CD4-positive, alpha-beta T cell treated with Interferon alpha-2 for 1 hour (primary cell): ENCODE measurements around the gene UBALD1.

Experiments
- DNase-seq, 2 donors: peaks; one replicate each; pipeline ENCODE4 v3.0.0-alpha.2; 2020 to 2022

UBALD1 gene

DNA sequence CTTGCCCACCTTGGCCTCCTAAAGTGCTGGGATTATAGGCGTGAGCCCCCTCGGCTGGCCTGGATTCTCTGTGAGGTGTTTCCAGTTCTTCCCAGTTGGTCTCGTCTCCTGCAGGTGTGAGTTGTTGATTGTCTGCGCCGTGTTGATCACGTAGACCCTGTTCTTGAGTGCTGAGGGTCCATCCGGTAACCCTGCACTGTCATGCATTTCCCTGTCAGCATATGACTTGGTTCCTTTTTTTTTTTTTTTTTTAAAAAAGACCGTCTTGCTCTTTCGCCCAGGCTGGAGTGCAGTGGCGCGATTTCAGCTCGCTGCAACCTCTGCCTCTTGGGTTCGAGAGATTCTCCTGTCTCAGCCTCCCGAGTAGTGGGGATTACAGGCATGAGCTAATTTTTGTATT lies 27.2 kb upstream of the UBALD1 start:
- no peak for DNase-seq

DNA sequence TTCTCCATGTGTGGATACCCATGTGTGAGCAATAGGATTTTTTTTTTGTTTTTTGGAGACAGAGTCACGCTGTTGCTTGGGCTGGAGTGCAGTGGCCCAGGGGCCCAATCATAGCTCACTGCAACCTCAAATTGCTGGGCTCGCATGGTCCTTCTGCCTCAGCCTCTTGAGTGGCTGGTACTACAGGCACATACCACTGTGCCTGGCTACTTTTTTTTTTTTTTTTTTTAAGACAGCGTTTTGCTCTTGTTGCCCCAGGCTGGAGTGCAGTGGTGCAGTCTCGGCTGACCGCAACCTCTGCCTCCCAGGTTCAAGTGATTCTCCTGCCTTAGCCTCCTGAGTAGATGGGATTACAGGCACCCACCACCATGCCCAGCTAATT lies 26.6 kb upstream of the UBALD1 start:
- no peak for DNase-seq

DNA sequence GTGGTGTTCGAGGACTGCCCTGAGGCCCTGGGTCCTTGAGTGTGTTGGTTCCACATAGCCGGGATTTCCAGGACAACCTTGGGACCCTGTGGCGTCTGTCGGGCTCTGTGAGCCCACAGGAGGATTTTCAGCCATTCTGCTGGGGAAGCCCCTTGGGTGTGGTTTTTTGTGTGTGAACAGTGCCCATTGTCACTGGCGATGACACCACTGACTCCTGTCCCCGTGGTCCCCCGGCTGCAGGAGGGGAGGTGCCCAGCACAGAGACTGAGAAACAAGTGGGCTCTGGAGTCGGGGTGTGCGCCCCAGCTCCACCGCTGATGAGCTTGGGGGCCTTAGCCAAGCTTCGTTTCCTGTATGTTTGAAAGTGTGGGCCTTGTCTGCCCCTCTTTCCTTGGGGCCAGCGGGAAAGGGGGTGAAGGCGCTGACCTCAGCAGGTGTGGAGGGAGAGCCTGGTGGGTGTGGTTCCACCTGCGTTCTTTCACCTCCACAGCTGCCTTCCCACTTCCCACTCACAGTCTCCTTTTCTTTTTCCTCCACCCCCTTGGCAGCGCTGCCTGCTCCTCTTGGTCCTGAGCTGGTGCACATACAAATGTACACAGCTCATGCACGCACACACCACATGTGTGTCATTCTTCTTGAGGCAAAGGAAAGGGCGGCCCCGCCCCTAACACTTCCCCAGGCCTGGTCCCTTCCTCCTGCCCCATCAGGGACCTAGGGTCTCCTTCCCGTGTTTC lies 26.1 kb upstream of the UBALD1 start:
- no peak for DNase-seq

DNA sequence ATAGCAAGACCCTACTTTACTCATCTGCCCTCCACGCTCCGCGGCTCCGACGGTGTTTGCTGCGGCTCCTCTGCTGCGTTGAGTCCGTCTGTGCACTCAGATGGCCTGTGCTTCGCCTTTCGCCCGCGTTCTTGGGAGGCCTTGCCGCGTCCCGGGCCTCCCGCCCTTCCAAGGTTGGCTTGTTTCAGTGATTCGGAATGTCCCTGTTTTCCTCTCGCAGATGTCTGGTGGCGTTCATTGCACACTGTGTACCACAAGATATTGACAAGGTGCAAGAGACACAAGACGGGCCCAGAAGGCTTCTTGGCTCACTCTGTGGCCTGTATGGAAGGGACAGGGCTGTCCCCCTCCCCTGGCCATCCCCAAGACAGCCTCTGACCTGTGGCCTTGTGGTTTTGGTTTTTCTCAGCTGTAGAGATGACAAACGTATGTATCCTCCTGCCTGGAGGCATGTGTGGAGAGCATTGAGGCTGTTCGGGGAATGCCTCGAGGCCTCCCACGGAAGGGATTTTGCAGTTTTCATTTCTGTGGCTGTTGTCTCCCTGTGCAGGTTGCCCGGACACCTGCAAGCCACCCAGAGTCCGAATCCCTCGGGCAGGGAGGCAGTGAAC lies 25.3 kb upstream of the UBALD1 start:
- DNase-seq = no peak

DNA sequence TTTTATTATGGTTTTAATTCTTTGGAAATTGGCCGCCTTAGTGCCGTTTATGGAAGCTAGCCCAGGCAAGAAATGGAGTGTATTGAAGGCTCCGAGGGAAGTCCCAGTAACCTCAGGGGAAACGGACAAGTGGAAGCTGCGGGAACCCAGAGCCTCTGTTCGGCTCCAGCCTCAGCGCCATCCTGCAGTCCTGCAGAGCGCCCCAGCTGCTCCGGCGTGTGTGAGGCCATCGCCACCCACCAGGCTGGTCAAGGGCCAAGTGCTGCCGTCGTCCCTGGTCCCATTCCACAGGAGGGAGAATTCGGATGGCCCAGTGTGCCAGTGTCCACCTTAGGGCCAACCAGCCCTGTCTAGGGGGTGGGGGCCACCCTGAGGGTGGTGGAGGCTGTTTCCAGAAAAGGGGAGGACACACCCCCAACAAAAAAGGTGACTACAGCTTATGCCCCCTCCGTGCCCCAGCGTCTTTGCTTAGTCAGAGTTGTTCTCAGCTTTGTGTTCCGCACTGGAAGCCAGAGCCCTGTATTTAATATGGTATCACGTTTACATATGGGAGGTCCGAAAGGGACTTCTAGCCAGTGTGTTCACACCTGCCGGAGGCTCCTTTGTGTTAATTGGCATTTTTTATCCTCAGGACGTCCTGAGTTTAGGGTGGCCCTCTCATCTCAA lies 22.9 kb upstream of the UBALD1 start:
- no peak for DNase-seq

DNA sequence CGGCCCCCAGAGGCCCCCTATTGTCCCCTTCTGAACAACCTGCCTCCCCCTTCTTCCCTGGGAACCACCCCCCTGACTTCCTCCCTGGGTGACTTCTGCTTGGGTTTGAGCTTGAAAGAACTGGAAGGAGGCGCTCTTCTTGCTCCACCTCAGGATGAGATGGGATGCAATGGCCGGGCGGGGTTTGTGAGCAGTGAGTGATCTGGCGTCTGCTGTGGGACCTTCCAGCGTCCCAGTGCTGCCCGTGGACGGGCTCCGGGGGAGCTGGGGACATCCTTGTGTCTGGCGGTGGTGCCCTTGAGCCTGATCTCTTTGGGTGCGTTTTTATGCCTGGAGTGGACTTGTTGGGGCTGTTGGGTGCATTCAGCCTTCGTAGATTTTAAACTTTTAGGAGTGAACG lies 21.5 kb upstream of the UBALD1 start:
- no peak for DNase-seq

DNA sequence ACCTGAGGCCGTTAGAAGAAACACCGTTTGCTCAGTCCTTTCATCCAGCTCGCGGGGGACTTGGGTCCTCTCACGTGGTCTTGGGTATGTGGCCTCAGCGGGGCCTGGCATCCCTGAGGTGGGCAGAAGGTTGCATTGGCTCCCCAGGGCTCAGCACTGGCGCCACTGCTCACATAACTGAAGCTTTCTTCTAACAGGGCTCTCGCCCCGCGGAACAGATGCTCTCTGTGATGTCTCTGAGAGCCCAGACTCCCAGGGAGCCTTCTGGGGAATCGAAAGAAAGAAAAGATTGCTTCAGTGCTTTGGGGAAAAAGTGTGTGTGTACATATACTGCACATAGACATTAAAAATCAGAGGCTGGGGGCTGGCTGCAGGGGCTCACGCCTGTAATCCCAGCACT lies 20.1 kb upstream of the UBALD1 start:
- no peak for DNase-seq

DNA sequence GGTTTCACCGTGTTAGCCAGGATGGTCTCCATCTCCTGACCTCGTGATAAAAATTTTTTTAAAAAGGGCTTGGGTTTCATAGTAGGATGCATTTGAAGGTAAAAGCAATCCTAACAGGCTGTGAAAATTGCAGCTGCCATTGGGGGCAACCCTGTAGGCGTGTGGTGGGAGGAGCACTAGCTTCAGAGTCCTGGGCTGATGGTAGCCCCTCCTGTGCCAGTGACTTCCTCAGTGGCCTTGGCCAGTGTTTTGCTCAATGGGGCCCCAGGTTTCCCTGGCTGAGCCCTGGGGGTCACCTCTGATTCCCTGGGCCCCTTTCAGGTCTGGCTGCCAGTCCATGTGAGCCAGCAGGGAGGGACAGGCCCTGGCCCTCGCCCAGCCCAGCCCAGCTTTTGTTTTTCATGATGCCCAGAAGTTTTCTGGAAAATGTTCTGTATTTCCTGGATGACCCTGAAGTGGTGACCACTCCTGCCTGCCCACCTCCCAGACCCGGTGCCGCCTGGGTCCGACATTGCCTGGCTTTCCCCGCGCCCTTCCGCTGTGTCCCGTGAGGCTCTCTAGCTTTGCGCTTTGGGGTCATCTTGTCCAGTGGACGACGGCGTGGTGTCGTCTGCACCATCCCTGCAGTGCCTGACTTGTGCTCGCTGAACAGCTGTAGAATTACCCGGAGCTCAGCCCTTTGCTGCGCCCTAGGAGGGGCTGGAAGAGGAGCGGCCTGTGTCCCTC lies 19.4 kb upstream of the UBALD1 start:
- DNase-seq = no peak

DNA sequence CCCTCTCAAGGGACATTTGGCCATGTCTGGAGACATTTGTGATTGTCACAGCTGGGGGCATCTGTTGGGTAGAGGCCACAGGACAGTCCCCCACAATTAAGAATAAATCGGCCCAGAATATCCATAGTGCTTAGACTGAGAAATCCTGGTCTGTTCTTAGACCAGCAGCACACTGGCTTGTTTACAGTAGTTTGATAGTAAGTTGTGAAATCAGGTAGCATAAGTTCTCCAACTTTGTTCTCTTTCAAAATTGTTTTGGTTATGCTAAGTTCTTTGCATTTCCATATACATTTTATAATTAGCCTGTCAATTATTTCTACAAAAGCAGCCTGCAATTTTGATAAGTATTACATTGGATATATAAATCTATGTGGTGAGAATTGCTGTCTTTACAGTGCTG lies 16.8 kb upstream of the UBALD1 start:
- DNase-seq = no peak

DNA sequence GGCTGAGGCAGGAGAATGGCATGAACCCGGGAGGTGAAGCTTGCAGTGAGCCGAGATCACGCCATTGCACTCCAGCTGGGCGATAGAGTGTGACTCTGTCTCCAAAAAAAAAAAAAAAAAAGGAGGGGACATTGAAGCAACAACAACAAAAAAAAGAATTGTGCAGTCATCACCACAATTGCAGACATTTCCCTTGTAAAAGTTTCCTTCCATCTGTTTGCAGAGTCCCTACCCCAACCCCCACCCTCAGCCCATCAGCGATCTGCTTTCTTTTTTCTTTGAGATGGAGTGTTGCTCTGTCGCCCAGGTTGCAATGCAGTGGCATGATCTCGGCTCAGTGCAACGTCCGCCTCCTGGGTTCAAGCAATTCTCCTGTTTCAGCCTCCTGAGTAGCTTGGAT lies 13.6 kb upstream of the UBALD1 start:
- no peak for DNase-seq

DNA sequence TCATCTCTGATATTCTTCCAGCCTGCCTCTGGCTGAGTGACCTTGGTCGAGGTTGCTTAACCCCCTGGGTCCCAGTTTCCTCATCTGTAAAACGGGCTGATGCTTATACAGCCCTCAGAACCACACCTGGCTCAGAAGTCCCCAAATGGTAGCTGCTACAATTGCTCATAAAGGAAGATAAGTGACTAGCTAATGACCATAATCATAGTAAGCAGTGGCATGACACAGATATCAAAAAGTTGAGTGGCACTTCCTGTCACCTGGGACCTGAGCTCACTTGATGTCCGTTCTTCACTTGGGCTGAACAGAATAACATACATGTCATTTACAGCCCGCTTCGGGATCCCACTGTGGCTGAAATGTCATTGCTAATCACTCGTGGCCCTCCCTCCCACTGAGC lies 11.7 kb upstream of the UBALD1 start:
- DNase-seq = no peak

DNA sequence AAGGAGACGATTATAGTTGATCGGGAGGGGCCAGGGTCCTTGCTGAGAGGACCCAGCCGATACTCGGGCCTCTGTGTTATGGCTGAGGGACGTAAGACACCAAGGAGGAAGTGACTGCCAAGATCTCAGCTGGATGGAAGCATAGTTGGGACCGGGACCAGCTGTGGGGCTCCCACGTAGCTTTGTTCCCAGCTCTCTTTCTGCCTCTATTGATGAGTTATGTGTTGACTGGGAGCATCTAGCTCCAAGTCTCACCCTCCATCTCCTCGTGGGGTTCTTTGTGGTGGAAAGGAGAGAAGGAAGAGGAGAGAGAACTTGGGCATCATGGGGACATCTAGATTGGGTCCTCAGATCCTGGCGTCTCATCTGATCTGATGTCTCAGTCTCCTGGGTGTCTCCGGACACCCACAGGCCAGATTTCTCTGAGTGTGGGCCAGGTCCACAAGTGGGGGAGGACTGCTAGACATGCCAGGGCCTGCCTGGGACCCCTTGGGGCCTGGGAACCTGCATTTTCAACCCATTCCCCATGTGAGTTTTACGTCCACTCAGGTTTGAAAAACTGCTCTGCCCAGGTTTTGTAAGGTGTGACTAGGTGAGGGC lies 11.0 kb upstream of the UBALD1 start:
- DNase-seq = no peak

DNA sequence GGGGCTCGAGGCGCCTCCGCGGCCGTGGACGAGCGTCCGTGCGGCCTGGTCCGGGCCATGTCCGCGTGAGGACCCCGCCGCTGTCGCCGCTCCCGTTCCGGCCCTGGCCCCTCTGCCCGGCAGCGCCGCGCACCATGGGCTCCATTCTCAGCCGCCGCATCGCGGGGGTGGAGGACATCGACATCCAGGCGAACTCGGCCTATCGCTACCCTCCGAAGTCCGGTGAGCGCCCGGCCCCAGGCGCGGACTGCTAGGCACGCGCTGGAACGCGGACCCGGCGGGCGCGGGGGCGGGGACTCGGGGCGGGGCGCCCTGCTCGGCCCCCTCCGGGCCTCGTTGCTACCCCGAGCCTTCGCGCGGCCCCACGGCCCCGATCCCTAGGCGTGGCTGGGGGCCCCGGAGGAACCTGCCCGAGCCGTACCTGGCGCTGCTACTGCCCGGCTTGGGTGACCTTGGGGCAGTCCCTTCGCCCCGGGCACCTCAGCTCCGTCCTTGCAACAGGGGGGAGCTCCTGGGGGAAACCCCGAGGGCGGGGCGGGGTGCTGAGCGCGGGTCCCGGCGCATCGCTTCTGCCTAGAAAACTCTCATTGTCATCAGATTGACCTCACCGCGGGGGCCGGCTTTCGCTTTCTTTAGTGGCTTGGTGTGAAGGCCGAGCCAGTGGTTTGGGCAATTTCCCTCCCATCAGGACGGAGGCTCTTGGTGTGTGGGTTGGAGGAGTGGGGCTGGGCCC lies 10.3 kb upstream of the UBALD1 start:
- peak; percentile 77 to 81 for DNase-seq

DNA sequence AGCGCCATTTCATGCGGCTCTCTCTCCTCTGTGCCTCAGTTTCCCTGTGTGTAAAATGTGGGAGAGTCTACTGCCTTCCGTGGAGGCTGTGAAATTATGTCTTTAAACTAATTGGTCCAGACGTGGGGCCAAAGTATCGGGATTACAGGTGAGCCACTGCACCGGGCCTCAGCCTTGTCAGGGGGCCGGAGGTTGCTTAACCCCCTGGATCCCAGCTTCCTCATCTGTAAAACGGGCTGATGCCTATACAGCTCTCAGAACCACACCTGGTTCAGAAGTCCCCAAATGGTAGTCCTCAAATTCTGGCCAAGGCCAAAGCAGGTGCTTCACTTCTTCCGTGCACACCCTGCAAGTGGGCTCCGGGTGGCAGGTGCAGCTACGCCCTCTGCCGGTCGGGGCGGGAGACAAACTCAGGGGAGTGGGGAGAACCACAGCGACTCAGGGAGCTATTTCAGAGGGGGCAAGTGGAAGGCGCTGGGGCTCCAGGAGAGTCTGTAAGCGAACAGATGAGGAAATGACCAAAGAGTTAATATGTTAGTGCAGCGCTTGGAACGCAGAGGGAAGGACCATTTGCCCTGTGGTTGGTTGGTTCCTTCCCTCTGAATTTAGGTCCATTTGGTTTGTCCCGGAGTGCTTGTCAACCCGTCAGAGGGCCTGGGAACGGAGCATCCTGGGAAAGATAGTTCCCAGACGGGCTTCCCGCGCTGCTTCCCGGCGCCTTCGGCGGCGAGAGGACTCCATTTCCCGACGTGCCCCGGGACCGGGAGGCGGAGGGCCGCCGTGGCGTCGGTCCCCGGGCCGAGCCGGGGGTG lies 9.5 kb upstream of the UBALD1 start, which contains the start of gene MGRN1:
Gene MGRN1, plus strand, starts transcription at position 812 of the 812 bp plus-strand sequence. CDS start 135 bp downstream, outside the sequence.
- DNase-seq = peak; percentile 93 to 96

DNA sequence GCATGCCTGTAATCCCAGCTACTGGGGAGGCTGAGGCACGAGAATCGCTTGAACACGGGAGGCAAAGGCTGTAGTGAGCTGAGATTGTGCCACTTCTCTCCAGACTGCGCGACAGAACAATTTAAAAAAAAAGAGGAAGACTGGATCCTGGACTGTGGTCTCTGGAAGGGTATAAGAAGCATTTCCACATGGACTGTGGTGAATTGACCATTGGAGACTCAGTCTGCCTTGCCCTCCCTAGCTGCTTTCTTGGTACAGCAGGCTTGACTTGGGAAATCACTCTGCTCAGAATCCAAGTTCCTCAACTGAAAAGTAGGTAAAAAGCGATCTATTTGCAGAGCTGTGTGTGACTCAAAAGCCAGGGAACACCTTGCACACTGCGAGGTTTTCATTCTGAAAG lies 8.9 kb upstream of the UBALD1 start:
- no peak for DNase-seq

DNA sequence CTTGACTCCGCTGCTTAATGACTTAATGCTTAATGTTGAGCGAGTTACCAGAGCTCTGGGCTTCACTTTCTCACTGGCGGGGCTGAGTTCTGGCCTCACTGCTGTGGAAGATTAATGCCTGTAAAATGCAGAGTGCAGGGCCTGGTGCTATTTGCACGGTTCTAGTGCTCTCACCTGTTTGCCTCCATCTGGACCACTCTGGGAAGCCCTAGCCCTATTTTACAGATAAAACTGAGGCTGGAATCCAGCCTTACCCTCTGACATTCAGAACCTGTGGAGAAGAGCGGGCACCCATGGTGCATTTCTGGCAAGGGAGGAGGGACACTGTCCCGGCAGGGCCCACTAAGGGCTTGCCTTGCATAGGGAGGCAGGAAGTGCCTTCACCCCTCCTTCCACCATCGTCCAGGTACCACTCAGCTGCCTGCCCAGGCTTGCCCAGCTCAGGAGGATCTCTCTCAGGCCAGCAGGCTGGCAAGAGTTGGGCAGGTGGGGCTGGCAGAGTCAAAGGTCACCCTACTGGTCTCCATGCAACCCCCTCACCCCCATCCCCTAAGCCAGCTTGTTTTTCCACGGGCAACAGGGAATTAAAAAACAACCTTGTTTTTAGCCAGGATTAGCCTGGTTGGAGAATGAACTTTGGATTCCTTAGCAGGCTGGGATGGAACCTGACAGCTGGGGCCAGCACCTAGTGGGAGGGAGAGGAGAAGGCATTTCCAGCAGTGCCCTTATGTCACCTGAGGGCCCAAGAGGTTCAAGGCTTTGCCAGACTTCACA lies 4.1 kb upstream of the UBALD1 start:
- DNase-seq = no peak

DNA sequence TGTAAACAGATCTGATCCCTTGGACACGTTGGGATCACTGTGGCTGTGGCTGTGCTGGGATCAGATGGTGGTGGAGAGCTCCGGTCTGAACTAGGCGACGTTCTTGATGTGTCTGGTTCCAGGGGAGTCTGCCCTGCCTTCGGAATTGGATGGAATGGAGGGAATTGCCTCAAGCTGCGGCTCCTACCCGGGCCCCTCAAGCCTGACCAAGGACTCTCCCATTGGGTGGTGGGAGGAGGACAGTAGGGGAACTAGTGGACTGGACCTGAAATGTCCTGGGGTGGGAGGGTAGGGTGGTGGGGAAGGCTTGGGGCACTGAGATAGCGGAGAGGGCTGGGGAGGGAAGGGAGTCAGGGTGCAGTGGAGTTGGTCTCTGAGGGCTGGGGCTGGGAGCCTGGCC lies 3.2 kb upstream of the UBALD1 start:
- DNase-seq = no peak

DNA sequence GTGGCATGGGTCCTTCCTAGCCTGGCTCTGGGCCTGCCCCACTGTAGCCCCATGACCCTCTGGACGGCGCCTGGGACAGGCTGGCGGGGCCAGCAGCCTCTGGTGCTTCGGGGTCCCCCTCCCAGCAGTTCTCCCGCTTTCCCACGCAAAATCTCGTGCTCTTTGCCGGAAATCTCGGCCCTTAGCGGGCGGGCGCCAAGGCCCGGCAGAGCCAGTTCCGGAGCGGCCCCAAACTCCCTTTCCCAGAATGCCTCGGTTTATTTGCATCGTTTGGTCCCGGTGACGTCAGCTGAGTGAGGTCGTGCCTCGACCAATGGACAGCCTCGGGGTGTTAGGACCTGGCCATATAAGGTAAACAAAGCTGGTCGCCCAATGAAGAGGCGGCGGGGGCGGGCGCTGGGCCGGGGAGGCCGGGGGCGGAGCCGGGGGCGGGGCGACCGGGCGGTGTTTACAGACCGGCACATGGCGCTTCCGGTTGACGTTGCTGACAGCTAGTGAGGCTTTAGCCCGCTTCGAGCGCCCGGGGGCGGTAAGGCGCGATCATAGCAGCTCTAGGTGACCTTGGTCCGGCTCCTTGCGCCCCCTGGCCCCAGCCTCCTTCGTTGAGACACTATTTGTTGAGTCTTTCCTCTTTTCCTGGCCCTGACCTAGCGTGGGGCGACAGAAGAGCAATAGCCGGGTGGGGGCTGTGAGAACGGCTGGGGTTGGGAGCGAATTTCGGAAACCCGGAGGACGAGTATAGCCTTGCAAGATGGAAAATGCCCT lies 1.5 kb upstream of the UBALD1 start:
- peak; percentile 100 for DNase-seq

DNA sequence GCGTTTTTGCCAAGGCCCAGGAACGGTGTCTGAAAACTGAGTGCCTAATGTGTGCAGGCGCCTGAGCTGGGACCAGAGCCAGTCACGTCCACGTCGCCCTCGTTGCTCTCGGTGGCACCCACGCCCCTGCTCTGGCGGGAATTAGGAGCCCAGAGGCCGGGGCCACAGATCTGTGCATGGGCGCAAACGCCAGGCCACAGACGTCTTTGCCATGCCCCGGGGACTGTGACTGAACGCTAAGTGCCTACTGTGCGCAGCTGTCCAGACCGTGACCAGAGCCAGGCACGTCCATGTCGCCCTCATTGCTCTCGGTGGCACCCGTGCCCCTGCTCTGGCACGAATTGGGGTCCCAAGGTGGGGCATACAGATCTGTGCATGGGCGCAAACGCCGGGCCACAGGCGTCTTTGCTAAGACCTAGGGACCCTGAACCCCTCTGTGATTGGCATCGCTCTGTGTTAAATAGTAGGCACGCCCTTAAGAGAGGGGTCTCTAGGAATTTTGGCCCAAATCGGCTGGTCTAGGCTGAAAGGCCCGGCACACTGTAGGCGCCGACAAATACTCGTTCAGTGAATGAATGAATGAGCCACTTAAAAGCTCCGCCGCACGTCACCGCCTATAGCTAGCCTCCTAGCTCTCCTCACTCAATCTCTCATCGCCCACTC lies 827 bp upstream of the UBALD1 start:
- DNase-seq = no peak
